WI38 (cell line): ENCODE measurements around the gene CD247.

Experiments
- H3K4me3 ChIP-seq: 2 replicates; pipeline ENCODE4 v1.5.1; 2011; ENCODE audit warnings: low read depth, mild to moderate bottlenecking, control low read depth, low read length
- CTCF ChIP-seq: IDR thresholded peaks from 2 replicates; pipeline ENCODE4 v1.5.1; 2012; ENCODE audit warnings: low read depth, mild to moderate bottlenecking, control low read depth, low read length

CD247 gene

GRCh38 chr1:167452483-167452882, 65.8 kb downstream of the CD247 start:
- no peak overlapping the region for H3K4me3 ChIP-seq
- TF ChIP-seq CTCF = no peak

GRCh38 chr1:167450843-167451242, 67.5 kb downstream of the CD247 start:
- TF ChIP-seq CTCF = no peak
- H3K4me3 ChIP-seq = no peak overlapping the region

GRCh38 chr1:167447521-167448136, 70.7 kb downstream of the CD247 start:
- H3K4me3 ChIP-seq = no peak overlapping the region
- no peak for TF ChIP-seq CTCF

GRCh38 chr1:167446966-167447365, 71.4 kb downstream of the CD247 start:
- no peak for TF ChIP-seq CTCF
- no peak overlapping the region for H3K4me3 ChIP-seq

- TF ChIP-seq CTCF = no peak
- no peak overlapping the region for H3K4me3 ChIP-seq
Measured at GRCh38 chr1:167443757-167444156, 74.6 kb downstream of the CD247 start.

- H3K4me3 ChIP-seq = no peak overlapping the region
Measured at GRCh38 chr1:167442854-167443565, 75.3 kb downstream of the CD247 start.

More at GRCh38 chr1:167442854-167443565, 75.3 kb downstream of the CD247 start:
- no peak for TF ChIP-seq CTCF
